NB4 (cell line): ENCODE measurements around the gene DSCAML1.

ENCODE experiments used
- DNase-seq: peaks from one replicate; pipeline ENCODE4 v3.0.0; 2010; ENCODE audit warnings: low read depth
- H3K4me3 ChIP-seq: one replicate; pipeline ENCODE4 v1.5.1; 2011; ENCODE audit warnings: mild to moderate bottlenecking, low read depth, low read length, moderate library complexity
- CTCF ChIP-seq: IDR thresholded peaks from one replicate; pipeline ENCODE4 v1.5.1; 2012; ENCODE audit warnings: low read depth, low read length
- MAX ChIP-seq: IDR thresholded peaks from 2 replicates; pipeline ENCODE4 v1.6.1; 2011; ENCODE audit warnings: low read depth, low read length
- MYC ChIP-seq: IDR thresholded peaks from 2 replicates; pipeline ENCODE4 v1.6.1; 2011; ENCODE audit warnings: low read depth, low read length
- POLR2A ChIP-seq: IDR thresholded peaks from 2 replicates; pipeline ENCODE4 v1.6.1; 2011; ENCODE audit warnings: mild to moderate bottlenecking; ENCODE audit not compliant: insufficient read length; ENCODE audit errors: extremely low read depth

DSCAML1 gene

DNA sequence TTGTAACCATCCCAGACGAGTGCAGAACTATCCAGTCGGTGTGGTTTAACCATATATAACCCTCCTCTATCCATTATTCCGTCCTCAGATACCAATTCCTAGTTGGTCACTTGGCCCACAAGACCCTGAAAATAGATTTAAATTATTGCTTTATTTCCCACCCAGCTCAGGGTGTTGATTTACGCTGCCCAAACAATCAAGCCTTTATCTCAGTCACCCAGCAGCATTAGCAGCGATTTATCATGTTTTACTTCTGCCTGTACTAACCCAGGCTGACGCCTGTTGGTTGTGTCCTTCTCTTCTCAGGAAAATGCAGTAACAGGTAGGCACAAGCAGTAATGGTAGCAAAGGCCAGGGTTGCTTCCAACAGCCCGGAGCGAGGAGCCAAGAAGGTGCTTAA is 81.2 kb downstream of the DSCAML1 start:
- TF ChIP-seq POLR2A, result no peak
- TF ChIP-seq MYC, result no peak
- TF ChIP-seq CTCF, result no peak
- TF ChIP-seq MAX, result no peak
- DNase-seq, result no peak
- no peak overlapping the region for H3K4me3 ChIP-seq

DNA sequence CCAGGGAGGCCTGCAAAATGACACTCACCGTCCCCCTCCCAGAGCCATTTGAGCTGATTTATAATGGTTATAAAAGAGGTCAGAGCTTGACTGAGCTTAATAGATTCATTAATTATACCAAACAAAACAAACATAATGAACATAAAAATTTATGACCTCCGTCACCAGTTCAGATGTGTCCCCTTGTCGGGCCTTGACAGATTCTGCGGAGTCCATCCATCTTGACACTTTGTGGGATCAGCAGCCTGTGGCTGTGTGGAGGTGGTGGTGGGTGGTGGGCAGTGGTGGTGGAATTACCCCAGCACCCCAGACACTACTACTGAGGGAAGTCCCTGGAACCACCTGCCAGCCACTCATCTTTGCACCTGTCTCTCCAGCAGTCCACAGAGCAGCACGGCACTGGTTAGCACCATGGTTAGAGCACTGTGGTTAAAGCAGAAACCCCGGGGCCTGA is 83.5 kb downstream of the DSCAML1 start:
- no peak overlapping the region for H3K4me3 ChIP-seq
- no peak for TF ChIP-seq MYC
- no peak for TF ChIP-seq POLR2A
- no peak for TF ChIP-seq MAX
- TF ChIP-seq CTCF, result no peak
- no peak for DNase-seq

GRCh38 chr11:117712530-117712929 is 84.5 kb downstream of the DSCAML1 start:
- no peak overlapping the region for H3K4me3 ChIP-seq
- DNase-seq, result no peak
- TF ChIP-seq MAX (no peak), POLR2A (no peak), MYC (no peak), CTCF (no peak)

DNA sequence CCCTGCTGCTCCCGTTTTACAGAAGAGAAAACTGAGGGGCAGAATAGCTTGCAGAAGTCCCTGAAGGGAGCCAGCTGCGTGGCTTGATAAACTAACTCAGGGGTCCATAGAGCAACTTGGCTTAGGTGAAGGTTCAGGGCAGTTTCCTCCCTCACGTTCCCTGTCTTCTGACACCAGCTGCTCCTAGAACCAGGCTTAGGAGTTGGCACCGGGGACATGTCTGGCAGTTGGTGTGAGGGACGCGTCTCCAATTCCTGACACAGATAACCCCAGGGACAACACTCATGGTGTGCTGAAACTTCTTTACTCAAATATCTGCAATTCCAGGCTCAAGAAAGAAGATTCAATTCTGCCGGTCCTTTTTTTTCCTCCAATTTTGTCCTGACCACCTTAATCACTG is 85.7 kb downstream of the DSCAML1 start:
- DNase-seq, result no peak
- no peak overlapping the region for H3K4me3 ChIP-seq
- no peak for TF ChIP-seq MAX

DNA sequence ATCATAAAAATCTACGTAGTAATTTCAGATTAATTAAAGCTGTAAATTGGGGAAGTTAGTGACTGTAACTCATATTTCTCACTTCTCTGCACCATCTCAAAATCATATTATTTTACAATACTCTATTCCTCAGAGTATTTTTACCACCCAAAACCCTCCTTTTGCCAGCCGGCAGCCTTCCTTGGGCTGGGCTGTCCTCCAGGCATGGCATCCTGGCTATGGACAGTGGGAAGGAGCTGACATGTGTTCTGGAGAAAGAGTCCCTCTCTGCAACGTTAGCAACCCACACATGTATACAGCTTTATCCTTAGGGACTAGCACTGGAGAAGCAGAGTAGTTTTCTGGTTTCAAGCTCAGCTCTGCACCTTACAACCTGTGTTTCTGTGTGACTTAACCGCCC is 86.8 kb downstream of the DSCAML1 start:
- DNase-seq, result no peak
- no peak overlapping the region for H3K4me3 ChIP-seq
- TF ChIP-seq CTCF, result no peak
- TF ChIP-seq POLR2A, result no peak
- TF ChIP-seq MYC, result no peak
- no peak for TF ChIP-seq MAX

DNA sequence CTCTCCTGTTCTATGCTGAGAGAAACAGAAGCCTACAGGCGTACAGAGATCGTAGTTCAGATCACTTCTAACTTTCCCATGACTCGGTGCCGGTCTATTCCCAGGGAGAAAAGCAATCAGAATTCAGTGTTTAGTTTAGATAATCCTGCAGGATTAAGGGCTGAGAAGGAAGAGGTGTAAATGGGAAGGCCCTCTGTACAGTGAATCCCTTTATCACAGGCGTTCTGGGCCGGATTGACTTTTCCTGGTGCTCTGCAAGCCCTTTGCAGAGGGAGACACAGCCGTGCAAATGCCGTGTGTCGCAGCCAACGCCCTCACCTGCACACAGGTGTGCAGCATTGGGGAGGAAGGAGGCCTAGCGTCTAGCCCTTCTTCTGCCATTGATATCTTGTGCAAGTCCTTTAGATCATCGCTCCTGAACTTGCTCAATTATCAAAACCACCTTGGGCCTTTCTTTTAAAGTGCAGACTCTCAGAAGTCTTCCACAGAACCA is 90.6 kb downstream of the DSCAML1 start:
- no peak for TF ChIP-seq MAX
- TF ChIP-seq MYC, result no peak
- TF ChIP-seq POLR2A, result no peak
- no peak for TF ChIP-seq CTCF
- DNase-seq, result no peak
- no peak overlapping the region for H3K4me3 ChIP-seq
